RCC 7860 (cell line): ENCODE data around the gene GAK.

Experiments
- DNase-seq: peaks from one replicate; pipeline ENCODE4 v3.0.0-alpha.2; 2015; ENCODE audit warnings: low spot score
- FAIRE-seq: peaks from 2 replicates; lab custom pipeline; 2012; peaks lifted over from hg19 to GRCh38; lab: Jason Lieb, UNC

Gene GAK

GRCh38 chr4:875818-876423 is 56.2 kb downstream of the GAK start:
- DNase-seq = no peak

GRCh38 chr4:874971-875817 is 56.9 kb downstream of the GAK start:
- no peak for DNase-seq
- no peak for FAIRE-seq

More at GRCh38 chr4:875818-876423, 56.2 kb downstream of the GAK start:
- no peak for FAIRE-seq

GRCh38 chr4:874056-874455 is 58.1 kb downstream of the GAK start:
- FAIRE-seq = no peak
- no peak for DNase-seq

GRCh38 chr4:872241-872981 is 59.7 kb downstream of the GAK start:
- FAIRE-seq = no peak

GRCh38 chr4:871484-871883 is 60.6 kb downstream of the GAK start:
- DNase-seq (no peak), FAIRE-seq (no peak)

More at GRCh38 chr4:872241-872981, 59.7 kb downstream of the GAK start:
- no peak for DNase-seq

- FAIRE-seq (no peak), DNase-seq (no peak)
Measured at GRCh38 chr4:870951-871350, 61.2 kb downstream of the GAK start.

GRCh38 chr4:869776-870175 is 62.3 kb downstream of the GAK start:
- FAIRE-seq (no peak), DNase-seq (no peak)

GRCh38 chr4:868421-868820 is 63.7 kb downstream of the GAK start:
- no peak for FAIRE-seq

GRCh38 chr4:867526-868250 is 64.4 kb downstream of the GAK start:
- no peak for DNase-seq

More at GRCh38 chr4:868421-868820, 63.7 kb downstream of the GAK start:
- DNase-seq = no peak

GRCh38 chr4:866761-867390 is 65.2 kb downstream of the GAK start:
- DNase-seq (no peak), FAIRE-seq (no peak)

More at GRCh38 chr4:867526-868250, 64.4 kb downstream of the GAK start:
- FAIRE-seq = no peak

GRCh38 chr4:866068-866760 is 65.9 kb downstream of the GAK start:
- DNase-seq (no peak), FAIRE-seq (no peak)

GRCh38 chr4:865572-865971 is 66.5 kb downstream of the GAK start:
- FAIRE-seq = no peak
- DNase-seq = no peak

- no peak for FAIRE-seq
- no peak for DNase-seq
Measured at GRCh38 chr4:865121-865465, 67.0 kb downstream of the GAK start.

GRCh38 chr4:864456-865120 is 67.5 kb downstream of the GAK start:
- FAIRE-seq = no peak
- no peak for DNase-seq

GRCh38 chr4:860561-860960 is 71.6 kb downstream of the GAK start:
- DNase-seq (no peak), FAIRE-seq (no peak)

- DNase-seq (no peak), FAIRE-seq (no peak)
Measured at GRCh38 chr4:859496-859895, 72.6 kb downstream of the GAK start.

GRCh38 chr4:858831-859451 is 73.2 kb downstream of the GAK start:
- DNase-seq = no peak
- FAIRE-seq = no peak

- no peak for DNase-seq
- FAIRE-seq = no peak
Measured at GRCh38 chr4:858041-858481, 74.1 kb downstream of the GAK start.

GRCh38 chr4:857461-857860 is 74.7 kb downstream of the GAK start:
- FAIRE-seq (no peak), DNase-seq (no peak)
